ENCODE results near the gene KIZ.

The KIZ gene

DNA sequence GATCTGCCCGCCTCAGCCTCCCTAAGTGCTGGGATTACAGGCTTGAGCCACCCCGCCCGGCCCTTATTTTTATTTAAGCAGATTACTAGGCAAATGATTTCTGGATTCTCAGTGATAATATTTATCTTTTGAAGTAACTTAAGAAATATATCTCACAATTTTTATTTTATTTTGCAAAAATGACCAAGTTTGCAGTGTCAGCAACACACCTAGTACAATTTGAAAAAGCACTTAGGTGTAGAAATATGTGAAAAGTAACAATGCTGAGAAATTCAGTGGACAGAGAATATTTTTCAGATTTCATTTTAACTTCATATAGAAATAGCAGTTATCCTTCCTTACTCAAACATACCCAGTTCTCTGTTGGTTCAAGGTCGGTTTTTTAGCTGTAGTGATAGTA lies 98.3 kb downstream of the KIZ start:
- TF ChIP-seq, protein P1, sequence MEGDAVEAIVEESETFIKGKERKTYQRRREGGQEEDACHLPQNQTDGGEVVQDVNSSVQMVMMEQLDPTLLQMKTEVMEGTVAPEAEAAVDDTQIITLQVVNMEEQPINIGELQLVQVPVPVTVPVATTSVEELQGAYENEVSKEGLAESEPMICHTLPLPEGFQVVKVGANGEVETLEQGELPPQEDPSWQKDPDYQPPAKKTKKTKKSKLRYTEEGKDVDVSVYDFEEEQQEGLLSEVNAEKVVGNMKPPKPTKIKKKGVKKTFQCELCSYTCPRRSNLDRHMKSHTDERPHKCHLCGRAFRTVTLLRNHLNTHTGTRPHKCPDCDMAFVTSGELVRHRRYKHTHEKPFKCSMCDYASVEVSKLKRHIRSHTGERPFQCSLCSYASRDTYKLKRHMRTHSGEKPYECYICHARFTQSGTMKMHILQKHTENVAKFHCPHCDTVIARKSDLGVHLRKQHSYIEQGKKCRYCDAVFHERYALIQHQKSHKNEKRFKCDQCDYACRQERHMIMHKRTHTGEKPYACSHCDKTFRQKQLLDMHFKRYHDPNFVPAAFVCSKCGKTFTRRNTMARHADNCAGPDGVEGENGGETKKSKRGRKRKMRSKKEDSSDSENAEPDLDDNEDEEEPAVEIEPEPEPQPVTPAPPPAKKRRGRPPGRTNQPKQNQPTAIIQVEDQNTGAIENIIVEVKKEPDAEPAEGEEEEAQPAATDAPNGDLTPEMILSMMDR (IDR thresholded peaks at IDR 0.05): no peak
- Histone ChIP-seq H3K27ac (no peak overlapping the region), H3K4me3 (no peak overlapping the region)
- no peak for DNase-seq (ENCODE audit: low spot score)

DNA sequence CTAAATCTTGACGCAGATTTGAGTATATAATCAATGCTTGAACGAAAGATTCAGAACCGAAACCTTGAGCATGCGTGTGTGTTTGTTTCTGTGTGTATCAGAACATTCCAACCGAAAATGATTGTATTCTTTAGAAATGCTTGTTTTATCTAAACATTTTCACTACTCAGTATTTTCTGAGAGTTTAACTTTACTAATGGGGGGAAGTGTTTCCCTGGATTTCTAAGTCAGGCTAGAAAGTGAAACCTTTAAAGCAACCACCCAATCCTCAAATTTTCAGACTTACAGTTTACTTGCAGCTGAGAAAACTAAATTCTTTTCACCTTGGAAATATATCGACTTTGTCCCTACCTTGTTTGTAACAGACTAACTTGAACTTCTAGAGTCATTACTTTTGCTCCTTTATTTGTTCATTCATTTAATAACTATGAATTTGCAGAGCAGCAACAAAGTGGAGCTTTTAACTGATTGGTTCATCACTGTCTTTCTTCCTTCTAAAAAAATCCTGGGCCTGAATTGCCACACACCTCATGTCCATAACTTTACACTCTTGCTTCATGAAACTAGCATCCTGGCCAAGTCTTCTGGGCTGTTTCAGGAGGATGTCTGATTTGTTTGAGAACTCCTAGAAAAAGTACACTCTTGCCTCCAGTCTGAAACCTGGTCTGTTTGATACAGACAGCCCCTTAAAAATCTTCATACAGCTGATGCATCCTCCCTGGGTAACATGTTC lies 99.5 kb downstream of the KIZ start:
- no peak for DNase-seq (ENCODE audit: low spot score)
- H3K4me3 ChIP-seq: no peak overlapping the region
- TF ChIP-seq, protein P1 (IDR thresholded peaks at IDR 0.05): no peak
- H3K27ac ChIP-seq: no peak overlapping the region

DNA sequence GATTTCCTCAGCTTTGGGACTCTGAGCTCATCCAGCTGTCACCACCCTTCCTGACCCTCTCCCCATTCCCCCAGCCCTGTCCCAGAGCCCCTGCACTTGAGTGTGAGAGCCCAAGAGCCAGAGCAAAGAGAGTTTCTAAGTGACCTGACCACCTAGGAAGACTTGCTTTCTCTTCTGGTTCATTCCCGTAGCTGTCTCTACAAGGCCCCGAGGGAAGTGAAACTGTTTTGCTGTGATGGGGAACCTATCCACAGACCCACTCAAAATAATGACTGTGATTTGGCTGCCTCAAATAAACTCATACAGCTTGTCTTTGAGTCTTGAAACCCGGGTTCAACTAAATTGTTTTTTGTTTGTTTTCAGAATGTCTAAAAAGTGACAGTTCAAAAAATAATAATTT lies 102.6 kb downstream of the KIZ start:
- no peak for DNase-seq (ENCODE audit: low spot score)
- no peak overlapping the region for H3K4me3 ChIP-seq
- H3K27ac ChIP-seq: no peak overlapping the region
- TF ChIP-seq, protein P1 (IDR thresholded peaks at IDR 0.05): no peak

DNA sequence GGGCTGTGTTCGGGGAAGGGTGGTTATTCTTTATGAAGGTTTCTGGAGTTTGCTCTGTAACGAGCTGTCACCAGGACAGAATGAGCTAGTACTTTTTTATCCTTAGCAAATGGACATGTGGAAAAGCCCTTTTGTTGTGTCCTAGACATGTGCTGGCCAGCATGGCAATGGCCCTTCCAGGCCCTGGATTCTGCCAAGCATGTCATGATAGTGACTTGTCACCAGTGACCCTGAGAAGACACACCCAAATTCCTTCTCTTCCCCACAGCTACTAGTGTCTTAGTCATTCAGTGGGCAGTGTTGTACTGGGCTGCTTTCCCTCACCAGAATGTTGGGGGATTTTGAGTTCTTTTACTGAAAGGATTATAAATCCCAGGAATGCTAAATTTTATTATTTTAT lies 103.3 kb downstream of the KIZ start:
- Histone ChIP-seq H3K4me3 (no peak overlapping the region), H3K27ac (no peak overlapping the region)
- DNase-seq (ENCODE audit: low spot score): no peak
- TF ChIP-seq, protein P1 (IDR thresholded peaks at IDR 0.05): no peak

DNA sequence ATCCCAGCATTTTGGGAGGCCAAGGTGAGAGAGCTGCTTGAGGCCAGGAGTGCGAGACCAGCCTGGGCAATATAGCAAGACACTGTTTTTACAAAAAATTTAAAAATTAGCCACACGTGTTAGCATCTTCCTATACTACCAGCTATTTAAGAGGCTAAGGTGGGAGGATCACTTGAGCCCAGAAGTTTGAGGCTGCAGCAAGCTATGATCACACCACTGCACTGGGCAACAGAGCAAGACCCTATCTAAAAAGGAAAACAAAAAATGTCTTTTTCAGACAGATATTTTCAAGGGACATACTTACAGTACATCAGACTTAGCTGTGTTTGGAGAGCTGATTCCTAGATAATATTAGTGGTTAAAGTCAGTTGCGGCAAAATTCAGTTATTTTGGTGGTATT lies 104.3 kb downstream of the KIZ start:
- no peak for DNase-seq (ENCODE audit: low spot score)
- Histone ChIP-seq H3K4me3 (no peak overlapping the region), H3K27ac (no peak overlapping the region)
- TF ChIP-seq, protein P1 (IDR thresholded peaks at IDR 0.05): no peak

DNA sequence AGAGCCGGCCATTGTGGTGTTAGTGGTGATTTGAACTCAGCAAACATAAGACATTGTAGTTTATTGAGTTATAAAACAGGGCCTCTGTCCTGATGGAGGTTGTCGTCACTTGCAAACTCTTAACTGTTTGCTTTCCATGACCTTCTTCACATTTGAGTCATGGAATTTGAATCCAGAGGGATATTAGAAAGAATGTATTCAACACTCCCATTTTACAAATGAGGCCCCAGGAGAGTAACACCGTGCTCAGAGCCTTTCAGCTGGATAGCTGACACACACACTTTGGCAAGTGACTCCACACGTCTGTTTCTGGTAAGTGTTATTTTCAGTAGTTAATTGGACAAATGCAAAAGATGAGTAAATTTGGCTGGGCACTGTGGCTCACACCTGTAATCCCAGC lies 104.8 kb downstream of the KIZ start:
- Histone ChIP-seq H3K27ac (no peak overlapping the region), H3K4me3 (no peak overlapping the region)
- no peak for DNase-seq (ENCODE audit: low spot score)
- TF ChIP-seq, protein P1 (IDR thresholded peaks at IDR 0.05): no peak

DNA sequence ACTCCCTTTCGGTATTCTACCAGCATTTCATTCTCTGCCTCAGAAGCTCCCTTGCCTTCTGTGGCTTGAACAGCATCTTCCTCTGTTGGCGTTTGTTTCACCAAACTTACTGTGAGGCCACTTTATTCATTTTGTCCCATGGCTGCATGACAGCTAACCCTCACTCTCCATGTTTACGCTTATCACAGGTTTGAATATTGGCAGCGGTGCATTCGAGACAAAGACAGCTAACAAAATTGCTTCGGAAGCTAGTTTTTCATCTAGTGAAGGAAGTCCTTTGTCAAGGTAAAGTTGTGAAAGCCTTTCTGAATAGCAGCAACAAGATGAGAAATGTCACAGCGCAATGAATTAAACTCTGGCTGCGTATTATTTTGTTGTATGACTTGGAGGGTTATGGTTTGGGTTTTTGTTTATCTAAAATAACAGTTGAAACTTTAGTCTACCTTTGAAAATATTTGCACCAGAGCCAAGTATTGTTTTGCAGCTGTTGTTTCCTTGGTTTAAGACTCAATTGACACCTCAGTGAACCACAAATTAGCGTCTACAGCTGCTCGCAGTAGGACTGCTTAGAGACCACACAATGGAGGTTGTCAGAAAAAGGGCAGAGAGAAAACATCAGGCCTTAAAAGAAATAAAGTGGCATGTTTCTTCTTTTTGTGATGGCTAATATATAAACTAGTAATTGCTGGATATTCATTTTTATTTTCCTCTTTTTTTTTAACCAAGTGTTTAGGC lies 106.8 kb downstream of the KIZ start:
- TF ChIP-seq, protein P1 (IDR thresholded peaks at IDR 0.05): no peak
- H3K27ac ChIP-seq: no peak overlapping the region
- DNase-seq (ENCODE audit: low spot score): no peak
- H3K4me3 ChIP-seq: no peak overlapping the region
